A549 (cell line): Measurements from ENCODE around the gene MEA1. TPM values are rescaled to one million over a fixed set of nuclear protein-coding genes. Genes with fewer than 3 reads are reported as not detected.

Experiments used
- ATAC-seq, 2 experiments: fragments of 200-7000 bp in 1 of 2; fragments of >200 bp in 1 of 2; cut with Nextera tagmentation in 1 of 2; cut with Tn5 transposase in 1 of 2; 3 replicates each; pipeline versions ENCODE4 v1.8.0 to v1.9.1; 2018 to 2020; ENCODE audit warnings: mild to moderate bottlenecking in 1 of 2, moderate library complexity in 1 of 2
- CTCF ChIA-PET: fragments of 300-600 bp; sonication (Branson Sonifier 250); formaldehyde crosslinking; extraction: SDS; loops from one replicate; lab custom pipeline; 2021; ENCODE audit warnings: antibody characterized with exemption, inconsistent platforms; lab: Yijun Ruan, JAX
- POLR2A ChIA-PET: fragments of 350-600 bp; formaldehyde crosslinking; extraction: SDS; loops from one replicate; lab custom pipeline; 2021; ENCODE audit warnings: antibody characterized with exemption, inconsistent platforms; lab: Yijun Ruan, JAX
- DNase-seq, 2 experiments: peaks; one replicate each; pipeline versions ENCODE4 v3.0.0 to v3.0.0-alpha.2; 2011 to 2016; ENCODE audit warnings: low read depth in 1 of 2, low spot score in 1 of 2
- FAIRE-seq: peaks from 2 replicates; lab custom pipeline; 2011; peaks lifted over from hg19 to GRCh38; lab: Jason Lieb, UNC
- H3K27ac ChIP-seq, 2 experiments: fragments of >200 bp; sonication (Bioruptor Twin); formaldehyde crosslinking; 3 replicates each; pipeline ENCODE4 v1.5.1; 2016 to 2017
- H3K4me1 ChIP-seq: fragments of >200 bp; sonication (Bioruptor Twin); formaldehyde crosslinking; 3 replicates; pipeline ENCODE4 v1.6.1; 2016
- H3K4me2 ChIP-seq: fragments of >200 bp; sonication (Bioruptor Twin); formaldehyde crosslinking; 3 replicates; pipeline ENCODE4 v1.6.1; 2016
- H3K4me3 ChIP-seq: fragments of >200 bp; sonication (Bioruptor Twin); formaldehyde crosslinking; 3 replicates; pipeline ENCODE4 v1.5.1; 2016
- H3K9me3 ChIP-seq: fragments of >200 bp; sonication (Bioruptor Twin); formaldehyde crosslinking; 3 replicates; pipeline ENCODE4 v1.6.1; 2016
- CBX8 ChIP-seq: fragments of 200-600 bp; sonication (generic); IDR thresholded peaks from 2 replicates; pipeline ENCODE4 v1.6.1; 2016
- CEBPB ChIP-seq, 2 experiments: fragments of >200 bp in 1 of 2; sonication (Bioruptor Twin) in 1 of 2; formaldehyde crosslinking in 1 of 2; IDR thresholded peaks; 2 replicates each; pipeline ENCODE4 v1.6.1; 2012 to 2016
- CHD2 ChIP-seq: fragments of 150-350 bp; IDR thresholded peaks from 2 replicates; pipeline ENCODE4 v1.6.1; 2014; ENCODE audit warnings: low read length; ENCODE audit not compliant: partially characterized antibody
- EHF ChIP-seq: fragments of 250-450 bp; sonication (Bioruptor Pico); IDR thresholded peaks from 2 replicates; pipeline ENCODE4 v1.5.0; 2020; ENCODE audit warnings: mild to moderate bottlenecking
- EP300 ChIP-seq, 2 experiments: fragments of >200 bp; sonication (Bioruptor Twin); formaldehyde crosslinking; IDR thresholded peaks; 2 replicates in 1 of 2; 3 replicates in 1 of 2; pipeline ENCODE4 v1.6.1; 2016 to 2017
- HOXB13 ChIP-seq: fragments of 250-450 bp; sonication (Bioruptor Pico); IDR thresholded peaks from 2 replicates; pipeline ENCODE4 v1.5.0; 2020; ENCODE audit warnings: low read depth, mild to moderate bottlenecking, moderate library complexity
- HOXB5 ChIP-seq: fragments of 250-450 bp; sonication (Bioruptor Pico); IDR thresholded peaks from 2 replicates; pipeline ENCODE4 v1.5.0; 2020; ENCODE audit warnings: mild to moderate bottlenecking, moderate library complexity
- JUN ChIP-seq, 2 experiments: fragments of >200 bp; sonication (Bioruptor Twin); formaldehyde crosslinking; IDR thresholded peaks; 2 replicates in 1 of 2; 3 replicates in 1 of 2; pipeline ENCODE4 v1.6.1; 2016 to 2017
- JUNB ChIP-seq: fragments of >200 bp; sonication (Bioruptor Twin); formaldehyde crosslinking; IDR thresholded peaks from 2 replicates; pipeline ENCODE4 v1.6.1; 2016
- KDM1A ChIP-seq: fragments of 200-600 bp; sonication (generic); IDR thresholded peaks from 2 replicates; pipeline ENCODE4 v1.6.1; 2016; ENCODE audit warnings: low read depth, mild to moderate bottlenecking
- KDM5A ChIP-seq: fragments of 200-600 bp; sonication (generic); IDR thresholded peaks from 2 replicates; pipeline ENCODE4 v1.6.1; 2016; ENCODE audit warnings: antibody characterized with exemption, mild to moderate bottlenecking
- MAFK ChIP-seq: fragments of 450-650 bp; IDR thresholded peaks from 2 replicates; pipeline ENCODE4 v1.6.1; 2014; ENCODE audit not compliant: partially characterized antibody
- PBX3 ChIP-seq: IDR thresholded peaks from 2 replicates; pipeline ENCODE4 v1.6.1; 2012
- RCOR1 ChIP-seq: fragments of 150-350 bp; IDR thresholded peaks from 2 replicates; pipeline ENCODE4 v1.6.1; 2014; ENCODE audit warnings: antibody characterized with exemption, low read length, low read depth
- REST ChIP-seq: fragments of 200-600 bp; sonication (generic); IDR thresholded peaks from 2 replicates; pipeline ENCODE4 v1.6.1; 2016; ENCODE audit warnings: antibody characterized with exemption, mild to moderate bottlenecking, moderate library complexity
- RFX5 ChIP-seq: fragments of 450-650 bp; IDR thresholded peaks from 2 replicates; pipeline ENCODE4 v1.7.1; 2014; ENCODE audit warnings: antibody characterized with exemption, mild to moderate bottlenecking, moderate library complexity
- SMC3 ChIP-seq: fragments of >200 bp; sonication (Bioruptor Twin); formaldehyde crosslinking; IDR thresholded peaks from 3 replicates; pipeline ENCODE4 v1.6.1; 2018; ENCODE audit warnings: inconsistent platforms
- TP53 ChIP-seq: fragments of 250-450 bp; sonication (Bioruptor Pico); IDR thresholded peaks from 2 replicates; pipeline ENCODE4 v1.5.0; 2021; ENCODE audit warnings: mild to moderate bottlenecking, moderate library complexity
- ZC3H11A ChIP-seq: fragments of 450-650 bp; IDR thresholded peaks from 2 replicates; pipeline ENCODE4 v1.6.1; 2014; ENCODE audit warnings: antibody characterized with exemption, mild to moderate bottlenecking
- ZFP36 ChIP-seq: fragments of 450-650 bp; IDR thresholded peaks from 2 replicates; pipeline ENCODE4 v1.6.1; 2014; ENCODE audit warnings: borderline replicate concordance; ENCODE audit not compliant: partially characterized antibody
- ZNF302 ChIP-seq: fragments of 250-450 bp; sonication (Bioruptor Pico); IDR thresholded peaks from 2 replicates; pipeline ENCODE4 v1.9.0; 2021; ENCODE audit warnings: inconsistent platforms, mild to moderate bottlenecking, moderate library complexity
- WGBS: methylation state at CpG from one replicate; pipeline ENCODE4 v1.1.6; 2017; ENCODE audit errors: missing lambda C conversion rate; 5-methylcytosine and 5-hydroxymethylcytosine counted together
- polyA plus RNA-seq, 4 experiments: library from polyadenylated mRNA; depleted of rRNA in 3 of 4; stranded (reverse); fragments of >200 nt; fragmentation: RNase III in 1 of 4; extraction: RNeasy Plus Mini Kit Qiagen cat#74134 plus additional on column Dnase treatment in 1 of 4; gene quantifications; 2 replicates in 3 of 4; 3 replicates in 1 of 4; pipeline ENCODE4 v1.2.3, GENCODE V29; 2011 to 2017
- TF ChIP-seq, protein P1 (sequence below): fragments of 250-450 bp; sonication (Bioruptor Pico); IDR thresholded peaks from 2 replicates; pipeline ENCODE4 v1.5.0; 2021; ENCODE audit warnings: mild to moderate bottlenecking, moderate library complexity, borderline replicate concordance
- TF ChIP-seq, protein P2 (sequence below): fragments of 250-450 bp; sonication (Bioruptor Pico); IDR thresholded peaks from 2 replicates; pipeline ENCODE4 v1.5.0; 2020; ENCODE audit warnings: low read depth, mild to moderate bottlenecking, moderate library complexity

The MEA1 gene
- polyA plus RNA-seq, 2 of the 4 experiments (the other 2 are of a cell fraction), result 58.6 to 94.3 TPM

DNA sequence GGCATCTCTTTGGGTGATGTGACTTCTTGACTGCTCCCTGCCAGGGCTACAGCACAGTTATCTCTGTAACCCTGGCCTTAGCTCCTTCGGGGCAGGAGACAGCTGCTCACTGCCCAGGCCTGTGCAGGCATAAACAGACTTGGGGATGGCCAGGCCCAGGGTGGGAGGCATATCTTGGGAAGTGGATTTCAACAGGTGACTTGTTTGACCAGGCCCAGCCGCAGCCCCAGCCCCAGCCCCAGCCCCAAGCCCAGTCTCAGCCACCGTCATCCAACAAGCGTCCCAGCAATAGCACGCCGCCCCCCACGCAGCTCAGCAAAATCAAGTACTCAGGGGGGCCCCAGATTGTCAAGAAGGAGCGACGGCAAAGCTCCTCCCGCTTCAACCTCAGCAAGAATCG, 7.5 kb downstream of the MEA1 start (continued):
- no peak for TF ChIP-seq JUNB
- TF ChIP-seq RCOR1, result no peak
- no peak for TF ChIP-seq TP53 (CRISPR knock-in tag)

GRCh38 chr6:43005844-43006243, 7.9 kb downstream of the MEA1 start:
- ATAC-seq (no peak), DNase-seq (no peak), FAIRE-seq (no peak)
- WGBS, result 92% methylated on average over 5 of the region's 5 CpGs
- Histone ChIP-seq H3K9me3 (no peaks in the 10 kb centered on the region), H3K4me3 (no peak overlapping the region), H3K4me2 (no peak overlapping the region), H3K27ac (no peak overlapping the region), H3K4me1 (no peaks in the 10 kb centered on the region)
- POLR2A ChIA-PET, result no interaction called here
- TF ChIP-seq RFX5, result no peak
- no peak for TF ChIP-seq KDM1A
- no peak for TF ChIP-seq ZC3H11A
- TF ChIP-seq CEBPB (IDR thresholded peaks at IDR 0.05), result no peak
- TF ChIP-seq CBX8, result no peak
- no peak for TF ChIP-seq KDM5A
- no peak for TF ChIP-seq ZNF302 (CRISPR knock-in tag)
- TF ChIP-seq PBX3, result no peak
- TF ChIP-seq SMC3, result no peak
- TF ChIP-seq, protein P1, sequence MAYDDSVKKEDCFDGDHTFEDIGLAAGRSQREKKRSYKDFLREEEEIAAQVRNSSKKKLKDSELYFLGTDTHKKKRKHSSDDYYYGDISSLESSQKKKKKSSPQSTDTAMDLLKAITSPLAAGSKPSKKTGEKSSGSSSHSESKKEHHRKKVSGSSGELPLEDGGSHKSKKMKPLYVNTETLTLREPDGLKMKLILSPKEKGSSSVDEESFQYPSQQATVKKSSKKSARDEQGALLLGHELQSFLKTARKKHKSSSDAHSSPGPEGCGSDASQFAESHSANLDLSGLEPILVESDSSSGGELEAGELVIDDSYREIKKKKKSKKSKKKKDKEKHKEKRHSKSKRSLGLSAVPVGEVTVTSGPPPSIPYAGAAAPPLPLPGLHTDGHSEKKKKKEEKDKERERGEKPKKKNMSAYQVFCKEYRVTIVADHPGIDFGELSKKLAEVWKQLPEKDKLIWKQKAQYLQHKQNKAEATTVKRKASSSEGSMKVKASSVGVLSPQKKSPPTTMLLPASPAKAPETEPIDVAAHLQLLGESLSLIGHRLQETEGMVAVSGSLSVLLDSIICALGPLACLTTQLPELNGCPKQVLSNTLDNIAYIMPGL (CRISPR knock-in tag), result no peak
- TF ChIP-seq EHF, result no peak
- TF ChIP-seq MAFK, result no peak
- TF ChIP-seq, protein P2, sequence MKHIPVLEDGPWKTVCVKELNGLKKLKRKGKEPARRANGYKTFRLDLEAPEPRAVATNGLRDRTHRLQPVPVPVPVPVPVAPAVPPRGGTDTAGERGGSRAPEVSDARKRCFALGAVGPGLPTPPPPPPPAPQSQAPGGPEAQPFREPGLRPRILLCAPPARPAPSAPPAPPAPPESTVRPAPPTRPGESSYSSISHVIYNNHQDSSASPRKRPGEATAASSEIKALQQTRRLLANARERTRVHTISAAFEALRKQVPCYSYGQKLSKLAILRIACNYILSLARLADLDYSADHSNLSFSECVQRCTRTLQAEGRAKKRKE (CRISPR knock-in tag), result no peak
- TF ChIP-seq HOXB5 (CRISPR knock-in tag), result no peak
- no peak for TF ChIP-seq HOXB13 (CRISPR knock-in tag)
- TF ChIP-seq REST, result no peak
- TF ChIP-seq EP300 (IDR thresholded peaks at IDR 0.05), result no peak
- TF ChIP-seq ZFP36, result no peak
- TF ChIP-seq JUN (IDR thresholded peaks at IDR 0.05), result no peak
- no peak for TF ChIP-seq CHD2
- CTCF ChIA-PET, result interaction anchor here (0.8 to 7.3 kb wide), 4 partner anchors 9 to 139 kb away, joined by 3 to 69 read pairs (median 3); partner anchors contain the start of gene RRP36
